ENCODE measurements around the gene CASD1.

DNA sequence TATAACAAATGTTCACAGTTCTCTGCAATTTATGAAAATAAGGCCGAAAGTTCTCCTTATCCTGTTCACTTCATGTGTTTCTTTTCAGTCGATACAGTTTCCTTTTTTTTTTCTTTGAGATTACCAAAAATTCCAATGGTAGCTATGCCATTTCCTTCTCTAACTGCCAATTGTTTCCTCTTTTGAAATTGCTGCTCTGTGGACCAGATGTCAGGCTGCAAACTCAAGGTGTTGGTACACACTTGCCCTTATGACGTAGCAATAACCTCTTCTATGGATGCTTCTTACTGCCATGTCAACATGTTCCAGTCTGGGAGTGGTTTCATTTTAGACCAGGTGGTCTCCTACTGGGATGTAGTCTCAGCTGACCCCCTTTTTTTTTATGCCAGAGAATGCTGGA, 52.9 kb downstream of the CASD1 start:
- TF ChIP-seq, protein P1, sequence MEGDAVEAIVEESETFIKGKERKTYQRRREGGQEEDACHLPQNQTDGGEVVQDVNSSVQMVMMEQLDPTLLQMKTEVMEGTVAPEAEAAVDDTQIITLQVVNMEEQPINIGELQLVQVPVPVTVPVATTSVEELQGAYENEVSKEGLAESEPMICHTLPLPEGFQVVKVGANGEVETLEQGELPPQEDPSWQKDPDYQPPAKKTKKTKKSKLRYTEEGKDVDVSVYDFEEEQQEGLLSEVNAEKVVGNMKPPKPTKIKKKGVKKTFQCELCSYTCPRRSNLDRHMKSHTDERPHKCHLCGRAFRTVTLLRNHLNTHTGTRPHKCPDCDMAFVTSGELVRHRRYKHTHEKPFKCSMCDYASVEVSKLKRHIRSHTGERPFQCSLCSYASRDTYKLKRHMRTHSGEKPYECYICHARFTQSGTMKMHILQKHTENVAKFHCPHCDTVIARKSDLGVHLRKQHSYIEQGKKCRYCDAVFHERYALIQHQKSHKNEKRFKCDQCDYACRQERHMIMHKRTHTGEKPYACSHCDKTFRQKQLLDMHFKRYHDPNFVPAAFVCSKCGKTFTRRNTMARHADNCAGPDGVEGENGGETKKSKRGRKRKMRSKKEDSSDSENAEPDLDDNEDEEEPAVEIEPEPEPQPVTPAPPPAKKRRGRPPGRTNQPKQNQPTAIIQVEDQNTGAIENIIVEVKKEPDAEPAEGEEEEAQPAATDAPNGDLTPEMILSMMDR (IDR thresholded peaks at IDR 0.05) = no peak
- TF ChIP-seq POLR2A (IDR thresholded peaks at IDR 0.05) = no peak
